ENCODE results near the gene NCKAP5.

NCKAP5 gene

GRCh38 chr2:132788310-132788838 is 779.9 kb downstream of the NCKAP5 start:
- no peak overlapping the region for H3K4me3 ChIP-seq (ENCODE audit: control insufficient read depth, low read depth, low read length)
- TF ChIP-seq CTCF (conservative IDR thresholded peaks at IDR 0.05; ENCODE audit: control insufficient read depth, insufficient read depth, low read depth, low read length) = no peak
- no peak for DNase-seq (ENCODE audit: low read depth)

GRCh38 chr2:132783883-132784282 is 784.4 kb downstream of the NCKAP5 start:
- no peak for TF ChIP-seq CTCF (conservative IDR thresholded peaks at IDR 0.05; ENCODE audit: control insufficient read depth, insufficient read depth, low read depth, low read length)
- no peak for DNase-seq (ENCODE audit: low read depth)

GRCh38 chr2:132782176-132782783 is 786.0 kb downstream of the NCKAP5 start:
- no peak for DNase-seq (ENCODE audit: low read depth)
- no peak for TF ChIP-seq CTCF (conservative IDR thresholded peaks at IDR 0.05; ENCODE audit: control insufficient read depth, insufficient read depth, low read depth, low read length)
- H3K4me3 ChIP-seq (ENCODE audit: control insufficient read depth, low read depth, low read length) = no peak overlapping the region

More at GRCh38 chr2:132783883-132784282, 784.4 kb downstream of the NCKAP5 start:
- H3K4me3 ChIP-seq (ENCODE audit: control insufficient read depth, low read depth, low read length) = no peak overlapping the region

- no peak overlapping the region for H3K4me3 ChIP-seq (ENCODE audit: control insufficient read depth, low read depth, low read length)
- DNase-seq (ENCODE audit: low read depth) = no peak
- TF ChIP-seq CTCF (conservative IDR thresholded peaks at IDR 0.05; ENCODE audit: control insufficient read depth, insufficient read depth, low read depth, low read length) = no peak
Observed at GRCh38 chr2:132780651-132781050, 787.6 kb downstream of the NCKAP5 start.

GRCh38 chr2:132779206-132779721 is 789.0 kb downstream of the NCKAP5 start:
- DNase-seq (ENCODE audit: low read depth) = no peak
- H3K4me3 ChIP-seq (ENCODE audit: control insufficient read depth, low read depth, low read length) = no peak overlapping the region
- TF ChIP-seq CTCF (conservative IDR thresholded peaks at IDR 0.05; ENCODE audit: control insufficient read depth, insufficient read depth, low read depth, low read length) = no peak

GRCh38 chr2:132776287-132776686 is 792.0 kb downstream of the NCKAP5 start:
- no peak overlapping the region for H3K4me3 ChIP-seq (ENCODE audit: control insufficient read depth, low read depth, low read length)
- no peak for DNase-seq (ENCODE audit: low read depth)
- TF ChIP-seq CTCF (conservative IDR thresholded peaks at IDR 0.05; ENCODE audit: control insufficient read depth, insufficient read depth, low read depth, low read length) = no peak

Data from fibroblast of mammary gland (primary cell).